SKM-1 (cell line): ENCODE data around the gene AFG3L2.
"Not testable (repeated sequence)": the region's sequence is repeated elsewhere in the genome, so short reads cannot be mapped to it uniquely, and the experiment has no call there.

ENCODE experiments used
- DNase-seq: peaks from one replicate; lab custom pipeline; 2025; ENCODE audit not compliant: unreplicated experiment; lab: John Stamatoyannopoulos, UW

AFG3L2 gene

DNA sequence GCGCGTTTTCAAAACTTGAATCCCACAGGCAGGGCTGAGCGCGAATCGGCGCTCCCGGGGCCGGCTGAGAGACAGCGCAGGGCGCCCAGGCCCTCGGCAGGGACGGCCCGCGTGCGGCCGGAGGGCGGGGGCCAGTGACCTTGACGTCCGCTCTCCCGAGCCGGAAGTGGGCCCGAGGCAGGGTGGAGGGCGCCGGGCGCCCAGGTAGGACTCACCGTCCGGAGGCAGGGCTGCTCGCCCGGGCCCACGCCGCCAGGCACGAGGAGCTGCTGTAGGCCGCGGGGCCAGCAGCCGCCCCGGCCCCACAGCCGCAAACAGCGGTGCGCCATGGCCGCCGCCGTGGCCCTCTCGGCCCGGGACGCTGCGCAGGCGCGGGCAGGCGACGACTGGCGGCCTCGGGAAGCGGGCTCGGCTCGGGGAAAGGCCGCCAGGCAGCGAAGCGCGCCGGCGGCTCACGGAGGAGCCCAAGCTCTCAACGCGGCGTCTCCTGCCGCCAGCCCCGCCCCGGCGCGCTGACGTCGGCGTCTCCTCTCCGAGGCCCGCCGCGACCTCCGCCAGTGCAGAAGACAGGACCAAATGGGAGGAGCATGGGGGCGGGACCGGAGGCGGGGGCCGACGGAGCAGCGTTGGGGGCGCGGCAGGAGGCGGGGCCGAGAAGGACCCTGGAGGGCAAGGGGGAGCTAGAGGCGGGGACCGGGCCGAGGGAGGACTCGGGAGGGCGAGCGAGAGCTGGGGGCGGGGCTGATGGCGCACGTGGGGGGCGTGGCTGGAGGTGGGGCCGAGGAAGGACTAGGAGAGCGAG is at the start of gene AFG3L2:
Gene AFG3L2, minus strand, starts transcription at position 474 of the 802 bp plus-strand sequence. Its CDS starts 145 bp downstream, at position 329.
- DNase-seq = peak; percentile 96

DNA sequence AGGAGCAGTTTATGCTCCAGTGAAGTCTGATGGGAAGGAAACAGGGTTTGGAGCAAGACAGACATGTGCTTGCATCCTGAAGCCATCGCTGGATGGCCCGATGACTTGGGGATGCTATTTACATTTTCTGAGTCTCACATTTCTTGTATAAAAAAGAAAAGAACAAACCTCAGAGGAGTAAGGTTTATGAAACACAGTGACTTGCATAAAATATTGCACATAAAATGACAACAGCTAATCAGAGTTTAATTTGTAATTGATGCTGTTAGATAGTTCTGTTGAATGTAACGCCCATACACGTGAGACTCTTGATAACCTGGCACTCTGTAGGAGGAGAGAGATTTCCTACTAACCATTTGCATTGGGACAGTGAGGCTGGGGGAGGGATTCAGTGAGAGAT is 47.2 kb upstream of the AFG3L2 start:
- no peak for DNase-seq

DNA sequence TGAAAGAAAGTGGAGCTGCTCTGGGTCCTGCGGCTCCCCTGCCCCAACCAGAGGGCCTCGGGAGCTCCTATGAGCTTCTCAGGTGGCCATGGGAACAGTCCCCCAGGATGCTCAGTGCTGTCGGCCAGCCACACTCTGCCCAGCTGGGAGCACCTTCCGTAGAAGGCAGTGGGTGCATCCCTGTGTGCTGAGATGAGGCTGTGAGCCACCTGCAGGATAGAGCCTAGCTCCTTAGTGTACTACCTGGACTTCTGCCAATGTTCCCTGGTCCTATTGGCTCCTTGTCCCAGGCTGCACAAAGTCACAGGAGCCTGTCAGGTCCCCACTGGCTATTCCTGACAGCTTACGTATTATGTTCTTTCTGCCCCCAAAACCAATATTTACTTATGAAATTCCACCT is 46.8 kb upstream of the AFG3L2 start:
- no peak for DNase-seq

DNA sequence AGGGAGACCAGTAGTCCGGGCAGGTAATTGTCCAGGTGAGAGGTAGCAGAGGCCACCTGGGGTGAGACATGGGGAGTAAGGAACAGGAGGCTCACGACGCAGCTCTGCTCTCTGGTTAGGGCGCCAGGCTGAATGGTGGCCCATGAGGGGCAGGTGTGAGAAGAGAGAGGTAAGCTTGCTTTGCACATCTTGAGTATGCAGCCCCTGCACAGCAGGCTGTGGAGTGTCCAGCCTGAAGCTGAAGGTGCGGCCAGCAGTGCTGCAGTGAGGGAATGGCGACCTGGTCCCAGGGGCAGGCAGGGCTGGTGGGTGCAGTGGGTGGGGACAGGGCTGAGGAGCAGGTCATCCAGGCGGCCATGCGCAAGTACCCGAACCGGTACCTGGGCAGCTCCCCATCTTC is 46.4 kb upstream of the AFG3L2 start:
- DNase-seq = no peak

DNA sequence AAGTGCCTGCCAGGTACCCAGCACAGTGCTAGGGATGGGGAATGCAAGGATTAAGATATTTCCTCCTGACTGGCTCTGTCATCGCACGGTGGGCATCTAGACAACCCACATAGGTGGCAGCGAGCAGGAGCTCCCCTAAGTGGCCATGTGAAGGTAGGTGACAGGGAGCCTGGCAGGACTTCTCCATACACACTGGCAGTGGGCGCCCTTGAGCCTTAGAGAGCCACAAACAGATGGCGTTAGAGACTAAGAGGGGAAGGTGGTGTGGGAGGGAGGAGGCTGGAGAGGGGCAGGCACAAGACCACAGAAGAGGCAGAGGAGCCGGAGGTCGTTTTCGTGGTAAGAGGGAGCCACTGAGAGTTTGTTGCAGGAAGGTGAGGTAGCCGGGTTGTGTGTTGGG is 45.9 kb upstream of the AFG3L2 start:
- no peak for DNase-seq

DNA sequence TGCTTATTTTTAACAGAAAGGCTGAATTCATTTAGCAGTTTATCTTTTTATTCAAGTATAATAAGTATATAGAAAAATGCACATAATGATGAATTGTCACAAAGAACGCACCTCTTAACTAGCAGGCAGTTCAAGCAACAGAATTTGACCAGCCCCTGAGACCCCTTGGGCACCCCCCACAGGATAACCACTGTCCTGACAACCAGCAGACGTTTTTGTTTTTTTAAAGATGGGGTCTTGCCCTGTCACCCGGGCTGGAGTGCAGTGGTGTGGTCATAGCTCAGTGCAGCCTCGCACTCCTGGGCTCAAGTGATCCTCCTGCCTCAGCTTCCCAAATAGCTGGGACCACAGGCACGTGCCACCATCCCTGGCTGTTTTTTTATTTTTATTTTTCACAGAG is 44.7 kb upstream of the AFG3L2 start:
- no peak for DNase-seq

DNA sequence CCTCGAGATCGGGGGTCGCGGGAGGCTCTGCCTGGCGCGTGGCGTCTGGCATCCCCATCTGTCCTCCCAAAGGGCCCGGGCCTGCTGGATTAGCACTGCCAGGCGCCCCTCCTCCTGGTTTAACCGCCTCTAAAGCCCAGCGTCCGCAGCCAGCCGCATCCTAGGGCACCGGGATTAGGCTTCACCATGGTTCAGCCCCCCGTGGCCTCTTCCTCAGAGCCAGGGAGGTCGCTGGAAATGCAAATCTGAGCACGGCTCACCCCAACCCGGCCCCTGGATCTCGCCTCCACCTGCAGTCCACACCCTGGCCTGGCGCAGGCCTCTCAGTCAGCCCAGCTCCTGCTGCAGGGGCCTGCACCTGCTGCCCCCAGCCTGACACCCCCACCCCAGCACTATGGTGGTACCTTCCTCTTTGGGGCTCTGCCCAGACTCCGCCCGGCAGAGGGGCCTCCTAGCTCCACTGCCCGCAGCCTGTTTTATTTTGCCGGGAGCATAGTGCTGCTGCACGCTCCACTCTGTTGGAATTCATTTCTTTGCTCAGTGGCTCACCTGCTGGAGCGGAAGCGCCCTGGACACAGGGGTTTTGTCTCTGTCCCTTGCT is 43.9 kb upstream of the AFG3L2 start:
- no peak for DNase-seq

DNA sequence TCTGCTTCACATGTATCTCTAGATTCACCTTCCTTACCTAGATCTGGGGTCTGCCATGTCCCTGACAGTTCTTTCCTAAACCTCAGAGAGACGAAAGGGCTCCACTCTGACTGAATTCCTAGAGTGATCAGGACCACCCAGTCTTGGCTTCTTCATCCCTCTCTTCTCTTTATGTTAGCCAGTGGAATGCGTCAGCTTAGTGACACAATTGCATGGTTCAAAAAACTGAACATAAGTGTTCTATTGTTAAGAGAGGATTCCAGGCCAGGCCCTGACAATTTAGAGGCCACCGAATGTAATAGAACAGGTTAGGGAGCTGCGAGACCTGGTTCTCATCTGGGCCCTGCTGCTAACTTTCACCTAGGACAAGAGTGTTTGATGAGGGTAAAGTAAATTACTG is 40.7 kb upstream of the AFG3L2 start:
- no peak for DNase-seq

DNA sequence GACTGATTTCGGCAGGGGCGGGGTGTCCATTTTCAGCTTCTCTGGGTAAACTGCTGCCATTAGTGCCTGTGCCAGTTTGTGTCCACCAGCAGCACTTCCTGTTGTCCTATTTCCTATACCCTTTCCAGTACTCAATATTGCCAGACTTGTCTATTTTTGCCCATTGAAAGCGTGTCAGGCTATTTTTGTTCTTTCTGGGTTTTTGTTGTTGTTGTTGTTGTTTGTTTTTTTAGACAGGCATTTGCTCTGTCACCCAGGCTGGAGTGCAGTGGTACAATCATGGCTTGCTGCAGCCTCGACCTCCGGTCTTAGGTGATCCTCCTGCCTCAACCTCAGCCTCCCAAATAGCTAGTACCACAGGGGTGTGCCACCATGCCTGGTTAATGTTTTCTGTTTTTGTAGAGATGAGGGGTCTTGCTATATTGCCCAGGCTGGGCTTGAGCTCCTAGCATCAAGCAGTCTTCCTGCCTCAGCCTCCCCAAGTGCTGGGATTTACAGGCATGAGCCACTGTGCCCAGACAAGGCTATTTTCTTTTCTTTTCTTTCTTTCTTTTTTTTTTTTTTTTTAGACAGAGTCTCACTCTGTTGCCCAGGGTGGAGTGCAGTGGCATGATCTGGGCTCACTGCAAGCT is 39.2 kb upstream of the AFG3L2 start:
- no peak for DNase-seq

DNA sequence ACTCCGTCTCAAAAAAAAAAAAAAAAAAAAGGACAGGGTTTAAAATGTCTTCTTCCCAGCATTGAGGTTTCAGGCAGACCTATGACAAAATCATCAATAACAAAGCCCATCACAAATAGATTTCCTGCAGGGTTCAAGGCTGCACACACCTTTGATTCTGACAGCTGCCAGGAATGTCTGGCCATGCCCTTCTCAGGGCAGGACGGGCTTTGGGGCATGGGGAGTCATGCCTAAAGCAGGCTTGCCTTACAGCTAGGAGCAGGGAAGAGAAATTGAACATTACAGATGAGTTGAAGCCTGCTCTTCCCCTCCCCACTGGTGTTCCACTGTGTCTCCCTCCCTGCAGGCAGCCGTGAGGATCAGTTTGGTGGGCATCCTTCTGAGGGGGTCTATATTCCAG is 34.4 kb upstream of the AFG3L2 start:
- no peak for DNase-seq

DNA sequence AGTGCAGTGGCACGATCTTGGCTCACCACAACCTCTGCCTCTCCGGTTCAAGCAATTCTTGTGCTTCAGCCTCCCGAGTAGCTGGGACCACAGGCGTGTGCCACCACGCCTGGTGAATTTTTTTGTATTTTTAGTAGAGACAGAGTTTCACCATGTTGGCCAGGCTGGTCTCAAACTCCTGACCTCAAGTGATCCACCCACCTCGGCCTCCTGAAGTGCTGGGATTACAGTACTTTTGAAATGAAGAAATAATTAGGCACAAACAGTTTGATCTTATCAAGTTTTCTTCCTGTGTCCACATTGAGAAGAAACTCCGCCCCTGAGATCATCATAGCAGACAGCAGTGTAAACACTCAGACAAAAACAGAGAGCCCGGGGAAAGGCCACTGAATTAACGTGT is 33.7 kb upstream of the AFG3L2 start:
- not testable (repeated sequence) for DNase-seq

DNA sequence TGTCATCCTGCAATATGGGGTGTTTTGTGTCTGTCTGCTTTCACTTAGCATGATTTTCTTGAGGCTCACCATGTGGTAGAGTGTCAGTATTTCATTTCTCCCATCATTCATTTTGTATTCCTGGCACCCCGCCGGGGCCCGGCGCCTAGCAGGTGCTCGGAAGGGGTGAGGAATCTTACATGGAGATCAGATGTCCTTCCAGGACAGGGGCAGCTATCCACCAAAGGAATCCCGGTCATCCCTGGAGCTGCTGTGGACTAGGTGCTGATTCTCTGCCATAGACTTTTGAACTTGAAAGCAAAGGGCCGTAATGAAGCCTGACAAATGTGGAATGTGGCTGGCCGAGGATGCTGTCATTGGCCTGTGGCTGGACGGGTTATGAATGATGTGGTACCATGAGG is 33.1 kb upstream of the AFG3L2 start:
- no peak for DNase-seq

DNA sequence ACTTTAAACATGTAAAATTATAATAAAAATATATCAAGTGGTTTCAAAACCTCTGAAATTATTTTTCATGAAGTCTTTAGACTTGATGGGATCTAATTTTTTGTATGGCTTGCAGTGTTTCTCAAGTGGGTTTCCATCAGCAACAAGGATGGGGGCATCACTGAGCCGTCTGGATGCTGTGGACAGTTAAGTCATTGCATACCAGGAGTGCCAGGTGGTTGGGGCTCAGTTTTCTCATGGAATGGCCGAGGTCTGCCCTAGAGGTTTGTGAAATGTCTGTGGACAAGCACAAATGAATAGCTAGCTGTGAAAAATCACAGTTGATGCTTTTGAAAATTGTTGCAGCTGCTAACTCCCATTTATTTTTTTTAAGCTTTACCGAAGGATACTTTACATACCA is 32.4 kb upstream of the AFG3L2 start:
- no peak for DNase-seq

DNA sequence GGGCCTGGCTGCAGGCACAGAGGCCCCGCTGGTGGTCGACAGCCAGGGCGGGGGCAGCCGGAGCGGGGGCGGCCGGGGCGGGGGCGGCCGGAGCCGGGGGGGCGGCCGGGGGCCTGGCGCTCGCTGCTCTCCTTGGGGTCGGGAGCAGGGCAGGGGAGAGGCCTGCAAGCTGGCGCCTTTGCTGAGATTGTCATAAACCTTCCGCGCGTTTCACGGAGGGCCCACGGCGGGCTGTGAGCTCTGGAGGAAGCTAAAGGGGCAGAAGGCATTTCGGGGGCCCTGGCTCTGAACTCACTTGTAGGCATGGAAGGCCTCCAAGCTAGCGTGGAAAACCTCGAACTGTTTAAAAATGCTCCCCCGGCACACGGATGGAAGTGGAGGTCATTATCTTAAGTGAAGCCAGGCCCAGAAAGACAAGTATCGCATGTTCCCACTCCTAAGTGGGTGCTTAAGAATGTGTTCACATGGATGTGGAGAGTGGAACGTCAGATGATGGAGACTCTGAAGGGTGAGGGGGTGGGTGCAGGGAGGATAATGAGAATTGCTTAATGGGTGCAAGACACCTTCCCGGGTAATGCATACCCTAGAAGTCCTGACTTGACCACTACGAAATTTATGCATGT is 31.3 kb upstream of the AFG3L2 start:
- peak; percentile 16 for DNase-seq

DNA sequence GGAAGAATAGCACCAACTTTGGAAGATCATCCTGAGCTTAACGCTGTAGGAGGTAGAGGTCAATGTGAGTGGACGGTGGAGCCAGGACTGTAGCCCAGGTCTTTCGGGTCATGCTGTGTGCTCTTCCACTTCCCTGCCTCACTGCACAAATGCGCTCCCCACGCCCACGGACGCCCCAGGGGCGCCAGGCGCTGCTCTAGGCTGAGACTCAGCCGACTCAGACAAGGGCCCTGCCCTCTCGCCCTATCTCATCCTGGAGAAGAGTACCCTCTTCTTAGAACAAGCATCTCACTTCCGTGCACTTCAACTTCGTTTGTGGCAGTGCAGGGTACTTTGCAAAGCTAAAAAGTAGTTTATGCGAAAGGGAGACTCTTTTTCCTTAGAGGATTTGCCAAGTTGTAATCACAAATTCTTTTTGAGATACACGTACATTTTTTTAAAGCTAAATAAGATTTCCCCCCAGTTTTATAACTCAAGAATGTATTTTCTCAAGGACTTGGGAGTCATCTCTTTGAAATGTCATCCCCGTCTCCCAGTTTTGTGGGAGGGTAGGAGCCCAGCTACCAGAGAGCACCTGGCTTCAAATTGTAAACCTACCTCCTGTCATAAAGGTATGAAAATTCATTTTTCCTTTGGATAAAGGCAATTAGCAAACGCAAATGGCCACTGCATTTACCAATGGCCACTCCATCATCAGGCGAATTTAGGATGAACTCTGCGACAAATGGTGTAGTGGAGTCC is 29.5 kb upstream of the AFG3L2 start:
- DNase-seq = no peak

DNA sequence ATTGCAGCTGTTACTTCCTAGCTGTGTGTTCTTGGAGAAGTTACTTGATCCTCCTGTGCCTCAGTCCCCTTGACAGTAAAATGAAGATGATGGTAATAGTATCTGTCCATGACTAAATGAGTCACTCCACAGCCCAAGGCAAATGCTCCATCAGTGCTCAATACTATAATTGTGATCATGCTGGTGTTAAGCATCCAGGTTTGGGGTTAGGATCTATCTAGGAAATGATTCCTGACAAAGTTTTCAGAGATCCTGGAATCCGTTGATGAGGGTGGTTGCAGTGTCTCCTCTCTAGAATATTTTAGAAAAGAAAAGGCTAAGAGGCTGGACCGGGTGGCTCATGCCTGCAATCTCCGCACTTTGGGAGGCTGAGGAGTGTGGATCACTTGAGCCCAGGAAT is 28.0 kb upstream of the AFG3L2 start:
- no peak for DNase-seq

DNA sequence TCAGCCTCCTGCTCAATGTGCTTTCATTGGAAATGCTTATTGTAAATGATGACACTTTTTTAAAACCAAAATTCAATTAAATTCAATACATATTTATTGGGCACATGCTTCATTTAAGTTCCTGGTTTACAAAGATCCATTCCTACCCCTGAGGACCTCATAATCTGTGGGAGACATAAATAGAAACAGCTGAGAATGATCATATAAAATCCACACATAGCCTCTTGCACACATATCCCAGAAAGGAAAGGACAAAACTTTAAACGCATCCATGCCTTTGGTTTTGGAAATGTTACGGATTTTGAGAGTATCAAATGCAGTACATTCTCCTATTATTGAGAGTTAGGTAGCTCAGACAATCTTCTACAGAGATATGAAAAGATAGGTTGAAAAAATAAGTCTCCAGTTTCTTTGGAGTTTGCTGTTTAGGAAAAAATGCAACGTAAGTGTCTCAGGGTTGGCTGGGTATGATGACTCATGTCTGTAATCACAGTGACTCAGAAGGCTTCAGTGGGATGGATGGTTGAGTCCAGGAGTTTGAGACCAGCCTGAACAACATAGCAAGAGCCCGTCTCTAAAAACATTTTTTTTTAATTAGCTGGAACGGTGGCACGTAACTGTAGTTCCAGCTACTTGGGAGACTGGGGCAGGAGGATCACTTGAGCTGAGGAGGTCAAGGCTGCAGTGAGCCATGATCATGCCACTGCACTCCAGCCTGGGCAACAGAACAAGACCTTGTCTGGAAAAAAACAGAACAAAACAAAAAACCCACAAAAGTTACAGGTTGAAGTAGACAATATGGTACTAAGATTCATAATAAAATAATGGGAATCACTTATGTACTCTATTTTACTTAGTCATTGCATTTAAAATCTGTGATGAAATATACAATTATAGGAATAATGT is 26.8 kb upstream of the AFG3L2 start:
- no peak for DNase-seq

DNA sequence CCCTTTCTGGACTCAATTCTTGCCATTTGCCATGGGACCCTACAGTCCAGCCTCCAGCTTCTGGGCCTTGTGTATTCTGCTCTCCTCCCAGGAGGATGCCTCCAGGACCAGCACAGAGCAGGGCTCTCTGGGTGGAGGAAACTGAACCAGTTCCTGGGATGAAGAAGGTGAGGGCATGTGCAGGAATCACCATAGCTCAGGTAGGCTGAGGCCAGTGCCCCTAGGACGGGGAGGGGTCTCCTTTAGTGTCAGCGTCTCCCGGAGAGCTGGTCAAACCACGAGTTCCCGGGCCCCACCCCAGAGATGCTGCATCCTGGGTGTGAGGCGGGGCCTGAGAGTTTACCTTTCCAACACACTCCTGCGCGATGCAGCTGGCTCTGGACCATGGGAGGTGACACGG is 24.9 kb upstream of the AFG3L2 start:
- DNase-seq = no peak

DNA sequence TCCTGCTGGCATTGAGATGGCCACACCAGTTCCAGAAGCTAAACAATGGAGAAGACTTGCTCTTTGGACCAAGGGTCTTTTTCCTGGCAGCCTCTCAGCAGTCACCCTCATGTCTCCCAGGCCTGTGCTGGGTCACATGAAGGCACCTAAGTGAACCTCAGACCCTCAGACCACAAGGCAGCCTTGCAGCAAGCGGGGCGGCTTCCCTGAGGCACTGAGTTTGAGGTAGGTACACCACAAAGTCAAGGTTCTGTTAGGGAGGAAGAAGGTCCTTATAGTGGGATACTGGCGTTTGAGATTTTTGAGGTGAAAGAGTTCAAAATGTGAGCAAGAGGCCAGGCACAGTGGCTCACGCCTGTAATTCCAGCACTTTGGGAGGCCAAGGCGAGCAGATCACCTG is 22.2 kb upstream of the AFG3L2 start:
- DNase-seq = no peak

DNA sequence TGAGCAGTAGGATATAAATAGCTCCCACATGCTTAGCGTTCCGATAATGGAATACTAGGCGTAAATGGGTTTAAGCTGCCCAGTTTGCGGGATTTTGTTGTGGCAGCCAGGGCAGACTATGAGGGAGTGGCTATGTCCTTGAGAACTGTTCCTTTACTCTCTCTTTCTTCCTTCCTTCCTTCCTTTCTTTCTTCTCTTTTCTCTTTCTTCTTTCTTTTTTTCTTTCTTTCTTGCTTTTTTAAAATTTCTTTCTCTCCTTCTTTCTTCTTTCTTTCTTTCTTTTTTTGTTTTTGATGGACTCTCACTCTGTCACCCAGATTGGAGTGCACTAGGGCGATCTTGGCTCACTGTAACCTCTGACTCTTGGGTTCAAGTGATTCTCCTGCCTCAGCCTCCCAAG is 21.6 kb upstream of the AFG3L2 start:
- DNase-seq = no peak
